ENCODE results near the gene ST3GAL4.

The ST3GAL4 gene

GRCh38 chr11:126350836-126351235 lies 4.7 kb upstream of the ST3GAL4 start:
- no peak for TF ChIP-seq CTCF (IDR thresholded peaks at IDR 0.05)

- no peak for TF ChIP-seq CTCF (IDR thresholded peaks at IDR 0.05)
Observed at GRCh38 chr11:126352163-126352562, 3.3 kb upstream of the ST3GAL4 start.

- no peak for TF ChIP-seq CTCF (IDR thresholded peaks at IDR 0.05)
Observed at GRCh38 chr11:126352934-126353801, 2.3 kb upstream of the ST3GAL4 start.

GRCh38 chr11:126354631-126355323 lies 709 bp upstream of the ST3GAL4 start:
- TF ChIP-seq CTCF (IDR thresholded peaks at IDR 0.05), result no peak

GRCh38 chr11:126355926-126356897 lies 726 bp downstream of the ST3GAL4 start:
- TF ChIP-seq CTCF (IDR thresholded peaks at IDR 0.05), result no peak

- no peak for TF ChIP-seq CTCF (IDR thresholded peaks at IDR 0.05)
Observed at GRCh38 chr11:126357055-126357962, 1.8 kb downstream of the ST3GAL4 start.

Measured in LNCAP (cell line).